ENCODE data around the gene DNAJB1. TPM values are rescaled to one million over a fixed set of nuclear protein-coding genes. Genes with fewer than 3 reads are reported as not detected.

Gene DNAJB1
- total and polyA plus RNA-seq, 10 of the 15 experiments (the other 5 are each of a cell fraction or from before 2014, with no cell fraction given): 4.8 to 65.8 (median 34.9) TPM

- TF ChIP-seq, protein P1, sequence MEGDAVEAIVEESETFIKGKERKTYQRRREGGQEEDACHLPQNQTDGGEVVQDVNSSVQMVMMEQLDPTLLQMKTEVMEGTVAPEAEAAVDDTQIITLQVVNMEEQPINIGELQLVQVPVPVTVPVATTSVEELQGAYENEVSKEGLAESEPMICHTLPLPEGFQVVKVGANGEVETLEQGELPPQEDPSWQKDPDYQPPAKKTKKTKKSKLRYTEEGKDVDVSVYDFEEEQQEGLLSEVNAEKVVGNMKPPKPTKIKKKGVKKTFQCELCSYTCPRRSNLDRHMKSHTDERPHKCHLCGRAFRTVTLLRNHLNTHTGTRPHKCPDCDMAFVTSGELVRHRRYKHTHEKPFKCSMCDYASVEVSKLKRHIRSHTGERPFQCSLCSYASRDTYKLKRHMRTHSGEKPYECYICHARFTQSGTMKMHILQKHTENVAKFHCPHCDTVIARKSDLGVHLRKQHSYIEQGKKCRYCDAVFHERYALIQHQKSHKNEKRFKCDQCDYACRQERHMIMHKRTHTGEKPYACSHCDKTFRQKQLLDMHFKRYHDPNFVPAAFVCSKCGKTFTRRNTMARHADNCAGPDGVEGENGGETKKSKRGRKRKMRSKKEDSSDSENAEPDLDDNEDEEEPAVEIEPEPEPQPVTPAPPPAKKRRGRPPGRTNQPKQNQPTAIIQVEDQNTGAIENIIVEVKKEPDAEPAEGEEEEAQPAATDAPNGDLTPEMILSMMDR (IDR thresholded peaks at IDR 0.05 in 2 of 3, conservative IDR thresholded peaks at IDR 0.05 in 1 of 3; ENCODE audit: control insufficient read depth in 2 of 3, extremely low read depth in 1 of 3, insufficient read depth in 1 of 3, low read depth in 3 of 3, low read length in 3 of 3): no peak
- TF ChIP-seq SUZ12 (IDR thresholded peaks at IDR 0.05; ENCODE audit: unreplicated experiment): no peak
- no peak for TF ChIP-seq USF2 (IDR thresholded peaks at IDR 0.05; ENCODE audit: borderline replicate concordance, low read depth, low read length)
- no peak for TF ChIP-seq ETV6 (conservative IDR thresholded peaks at IDR 0.05 in 1 of 2, IDR thresholded peaks at IDR 0.05 in 1 of 2; ENCODE audit: borderline replicate concordance in 1 of 2, low read depth in 1 of 2)
- TF ChIP-seq SUPT20H (IDR thresholded peaks at IDR 0.05; ENCODE audit: borderline replicate concordance, control insufficient read depth, low read depth, low read length): no peak
- TF ChIP-seq BCL11A (IDR thresholded peaks at IDR 0.05; ENCODE audit: low read depth, low read length): no peak
- TF ChIP-seq, protein P2, sequence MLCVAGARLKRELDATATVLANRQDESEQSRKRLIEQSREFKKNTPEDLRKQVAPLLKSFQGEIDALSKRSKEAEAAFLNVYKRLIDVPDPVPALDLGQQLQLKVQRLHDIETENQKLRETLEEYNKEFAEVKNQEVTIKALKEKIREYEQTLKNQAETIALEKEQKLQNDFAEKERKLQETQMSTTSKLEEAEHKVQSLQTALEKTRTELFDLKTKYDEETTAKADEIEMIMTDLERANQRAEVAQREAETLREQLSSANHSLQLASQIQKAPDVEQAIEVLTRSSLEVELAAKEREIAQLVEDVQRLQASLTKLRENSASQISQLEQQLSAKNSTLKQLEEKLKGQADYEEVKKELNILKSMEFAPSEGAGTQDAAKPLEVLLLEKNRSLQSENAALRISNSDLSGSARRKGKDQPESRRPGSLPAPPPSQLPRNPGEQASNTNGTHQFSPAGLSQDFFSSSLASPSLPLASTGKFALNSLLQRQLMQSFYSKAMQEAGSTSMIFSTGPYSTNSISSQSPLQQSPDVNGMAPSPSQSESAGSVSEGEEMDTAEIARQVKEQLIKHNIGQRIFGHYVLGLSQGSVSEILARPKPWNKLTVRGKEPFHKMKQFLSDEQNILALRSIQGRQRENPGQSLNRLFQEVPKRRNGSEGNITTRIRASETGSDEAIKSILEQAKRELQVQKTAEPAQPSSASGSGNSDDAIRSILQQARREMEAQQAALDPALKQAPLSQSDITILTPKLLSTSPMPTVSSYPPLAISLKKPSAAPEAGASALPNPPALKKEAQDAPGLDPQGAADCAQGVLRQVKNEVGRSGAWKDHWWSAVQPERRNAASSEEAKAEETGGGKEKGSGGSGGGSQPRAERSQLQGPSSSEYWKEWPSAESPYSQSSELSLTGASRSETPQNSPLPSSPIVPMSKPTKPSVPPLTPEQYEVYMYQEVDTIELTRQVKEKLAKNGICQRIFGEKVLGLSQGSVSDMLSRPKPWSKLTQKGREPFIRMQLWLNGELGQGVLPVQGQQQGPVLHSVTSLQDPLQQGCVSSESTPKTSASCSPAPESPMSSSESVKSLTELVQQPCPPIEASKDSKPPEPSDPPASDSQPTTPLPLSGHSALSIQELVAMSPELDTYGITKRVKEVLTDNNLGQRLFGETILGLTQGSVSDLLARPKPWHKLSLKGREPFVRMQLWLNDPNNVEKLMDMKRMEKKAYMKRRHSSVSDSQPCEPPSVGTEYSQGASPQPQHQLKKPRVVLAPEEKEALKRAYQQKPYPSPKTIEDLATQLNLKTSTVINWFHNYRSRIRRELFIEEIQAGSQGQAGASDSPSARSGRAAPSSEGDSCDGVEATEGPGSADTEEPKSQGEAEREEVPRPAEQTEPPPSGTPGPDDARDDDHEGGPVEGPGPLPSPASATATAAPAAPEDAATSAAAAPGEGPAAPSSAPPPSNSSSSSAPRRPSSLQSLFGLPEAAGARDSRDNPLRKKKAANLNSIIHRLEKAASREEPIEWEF (IDR thresholded peaks at IDR 0.05; ENCODE audit: insufficient replicate concordance, low read depth, low read length): no peak
- TF ChIP-seq EGR1 (IDR thresholded peaks at IDR 0.05; ENCODE audit: borderline replicate concordance in 1 of 2, low read depth in 2 of 2, low read length in 2 of 2): no peak
- TF ChIP-seq, protein P3, sequence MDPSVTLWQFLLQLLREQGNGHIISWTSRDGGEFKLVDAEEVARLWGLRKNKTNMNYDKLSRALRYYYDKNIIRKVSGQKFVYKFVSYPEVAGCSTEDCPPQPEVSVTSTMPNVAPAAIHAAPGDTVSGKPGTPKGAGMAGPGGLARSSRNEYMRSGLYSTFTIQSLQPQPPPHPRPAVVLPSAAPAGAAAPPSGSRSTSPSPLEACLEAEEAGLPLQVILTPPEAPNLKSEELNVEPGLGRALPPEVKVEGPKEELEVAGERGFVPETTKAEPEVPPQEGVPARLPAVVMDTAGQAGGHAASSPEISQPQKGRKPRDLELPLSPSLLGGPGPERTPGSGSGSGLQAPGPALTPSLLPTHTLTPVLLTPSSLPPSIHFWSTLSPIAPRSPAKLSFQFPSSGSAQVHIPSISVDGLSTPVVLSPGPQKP (IDR thresholded peaks at IDR 0.05; ENCODE audit: low read depth, low read length): no peak
Observed at GRCh38 chr19:14560776-14561108, 42.5 kb upstream of the DNAJB1 start (continued).
